ENCODE results near the gene SIGLEC12.
A peak's percentile ranks its signal among the peaks of the same experiment; 100 is the strongest.

SIGLEC12 gene

GRCh38 chr19:51441410-51442390 lies 59.9 kb downstream of the SIGLEC12 start:
- peaks cover 0 to 5% of the 10 kb centered on the region in 2 donors for H3K27me3 ChIP-seq (ENCODE audit: control insufficient read depth in 2 of 2, insufficient read depth in 2 of 2, low read length in 2 of 2)
- H3K4me3 ChIP-seq (ENCODE audit: low read length in 2 of 2) = peak overlapping the region; percentile 41 to 48
- no peak overlapping the region for H3K9ac ChIP-seq (ENCODE audit: low read depth in 1 of 2, low read length in 2 of 2)
- no peak overlapping the region for H3K27ac ChIP-seq (ENCODE audit: low read depth in 2 of 2, low read length in 2 of 2)
- no peaks in the 10 kb centered on the region for H3K36me3 ChIP-seq (ENCODE audit: control insufficient read depth in 2 of 2, insufficient read depth in 2 of 2, low read length in 2 of 2)
- peaks cover 0 to 4% of the 10 kb centered on the region in 2 donors for H3K4me1 ChIP-seq (ENCODE audit: control insufficient read depth in 2 of 2, insufficient read depth in 2 of 2, low read length in 2 of 2)
- H3K9me3 ChIP-seq (ENCODE audit: control insufficient read depth in 2 of 2, low read length in 2 of 2) = no peaks in the 10 kb centered on the region

Data from mucosa of rectum (tissue), 2 donors.